IPS DF 6.9 (cell line): ENCODE results near the gene HSPB8.

Source experiments
- DNase-seq: peaks from one replicate; pipeline ENCODE4 v3.0.0-alpha.2; 2013; ENCODE audit warnings: low read depth, low spot score
- H3K27ac ChIP-seq: one replicate; pipeline ENCODE4 v1.5.1; 2013; ENCODE audit warnings: low read length, control low read depth
- H3K27me3 ChIP-seq: 2 replicates; pipeline ENCODE4 v1.6.1; 2013; ENCODE audit warnings: mild to moderate bottlenecking, low read length; ENCODE audit not compliant: control insufficient read depth, insufficient read depth
- H3K36me3 ChIP-seq: 2 replicates; pipeline ENCODE4 v1.6.1; 2013; ENCODE audit warnings: low read length; ENCODE audit not compliant: control insufficient read depth, insufficient read depth
- H3K4me1 ChIP-seq: 2 replicates; pipeline ENCODE4 v1.6.1; 2013; ENCODE audit warnings: low read length; ENCODE audit not compliant: control insufficient read depth, insufficient read depth
- H3K4me3 ChIP-seq: 2 replicates; pipeline ENCODE4 v1.5.1; 2013; ENCODE audit warnings: mild to moderate bottlenecking, low read length
- H3K9me3 ChIP-seq: 2 replicates; pipeline ENCODE4 v1.6.1; 2013; ENCODE audit warnings: low read length, inconsistent platforms; ENCODE audit not compliant: control insufficient read depth, insufficient read depth
- WGBS: extraction: QIAGEN DNeasy Blood & Tissue Kit; methylation state at CpG from one replicate; pipeline ENCODE4 v1.1.7; 2013; ENCODE audit warnings: mixed read lengths, missing lambda C conversion rate; ENCODE audit not compliant: insufficient read length, insufficient coverage; 5-methylcytosine and 5-hydroxymethylcytosine counted together

HSPB8 gene

GRCh38 chr12:119181944-119182343 lies 3.2 kb downstream of the HSPB8 start:
- H3K27ac ChIP-seq: no peak overlapping the region

GRCh38 chr12:119182701-119183493 lies 4.2 kb downstream of the HSPB8 start:
- WGBS: no CpG with 5 or more reads among the region's 5 CpGs
- DNase-seq: no peak
- no peaks in the 10 kb centered on the region for H3K36me3 ChIP-seq
- peaks cover 8% of the 10 kb centered on the region for H3K4me1 ChIP-seq
- H3K9me3 ChIP-seq: no peaks in the 10 kb centered on the region
- H3K27ac ChIP-seq: no peak overlapping the region
- H3K4me3 ChIP-seq: no peak overlapping the region
- no peaks in the 10 kb centered on the region for H3K27me3 ChIP-seq

More at GRCh38 chr12:119181944-119182343, 3.2 kb downstream of the HSPB8 start:
- Histone ChIP-seq H3K27me3 (no peaks in the 10 kb centered on the region), H3K4me3 (no peak overlapping the region), H3K4me1 (peaks cover 8% of the 10 kb centered on the region), H3K9me3 (no peaks in the 10 kb centered on the region), H3K36me3 (no peaks in the 10 kb centered on the region)
- no CpG with 5 or more reads among the region's 3 CpGs for WGBS
- no peak for DNase-seq

- no peak for DNase-seq
- no peaks in the 10 kb centered on the region for H3K27me3 ChIP-seq
- no peaks in the 10 kb centered on the region for H3K9me3 ChIP-seq
- no peak overlapping the region for H3K27ac ChIP-seq
- no peaks in the 10 kb centered on the region for H3K36me3 ChIP-seq
- WGBS: no CpG with 5 or more reads among the region's 9 CpGs
- no peak overlapping the region; the same call in 1 of the 2 replicates for H3K4me3 ChIP-seq
- H3K4me1 ChIP-seq: peaks cover 4% of the 10 kb centered on the region
Measured at GRCh38 chr12:119183942-119184695, 5.4 kb downstream of the HSPB8 start.

- Histone ChIP-seq H3K4me3 (no peak overlapping the region), H3K9me3 (no peaks in the 10 kb centered on the region), H3K36me3 (no peaks in the 10 kb centered on the region), H3K4me1 (no peaks in the 10 kb centered on the region), H3K27me3 (no peaks in the 10 kb centered on the region), H3K27ac (no peak overlapping the region)
- no CpG with 5 or more reads among the region's 16 CpGs for WGBS
- no peak for DNase-seq
Measured at GRCh38 chr12:119195256-119195655, 16.5 kb downstream of the HSPB8 start.

- Histone ChIP-seq H3K9me3 (no peaks in the 10 kb centered on the region), H3K4me3 (no peak overlapping the region), H3K4me1 (peaks cover 7% of the 10 kb centered on the region), H3K36me3 (no peaks in the 10 kb centered on the region), H3K27me3 (no peaks in the 10 kb centered on the region), H3K27ac (no peak overlapping the region)
- WGBS: no CpG with 5 or more reads among the region's 2 CpGs
- DNase-seq: no peak
Measured at GRCh38 chr12:119198440-119198839, 19.7 kb downstream of the HSPB8 start.

GRCh38 chr12:119200601-119201000 lies 21.9 kb downstream of the HSPB8 start:
- Histone ChIP-seq H3K27me3 (no peaks in the 10 kb centered on the region), H3K27ac (no peak overlapping the region), H3K36me3 (no peaks in the 10 kb centered on the region), H3K9me3 (no peaks in the 10 kb centered on the region), H3K4me1 (peaks cover 9% of the 10 kb centered on the region), H3K4me3 (no peak overlapping the region)
- no CpG with 5 or more reads among the region's 4 CpGs for WGBS
- DNase-seq: no peak

GRCh38 chr12:119201789-119202543 lies 23.2 kb downstream of the HSPB8 start:
- no peak overlapping the region for H3K4me3 ChIP-seq
- no peak for DNase-seq
- WGBS: no CpG with 5 or more reads among the region's 9 CpGs
- H3K27ac ChIP-seq: no peak overlapping the region
- no peaks in the 10 kb centered on the region for H3K27me3 ChIP-seq
- H3K36me3 ChIP-seq: no peaks in the 10 kb centered on the region
- no peaks in the 10 kb centered on the region for H3K9me3 ChIP-seq
- H3K4me1 ChIP-seq: peaks cover 9% of the 10 kb centered on the region

GRCh38 chr12:119202544-119202943 lies 23.8 kb downstream of the HSPB8 start:
- no peak for DNase-seq
- Histone ChIP-seq H3K4me1 (peaks cover 9% of the 10 kb centered on the region), H3K27me3 (no peaks in the 10 kb centered on the region), H3K36me3 (no peaks in the 10 kb centered on the region), H3K27ac (no peak overlapping the region), H3K4me3 (no peak overlapping the region), H3K9me3 (no peaks in the 10 kb centered on the region)
- no CpG with 5 or more reads among the region's 2 CpGs for WGBS

- Histone ChIP-seq H3K27ac (no peak overlapping the region), H3K4me3 (no peak overlapping the region), H3K36me3 (no peaks in the 10 kb centered on the region), H3K27me3 (no peaks in the 10 kb centered on the region), H3K9me3 (no peaks in the 10 kb centered on the region), H3K4me1 (peaks cover 9% of the 10 kb centered on the region)
- WGBS: no CpG with 5 or more reads among the region's 2 CpGs
- DNase-seq: no peak
Measured at GRCh38 chr12:119204131-119204530, 25.4 kb downstream of the HSPB8 start.

- H3K36me3 ChIP-seq: no peaks in the 10 kb centered on the region
- H3K4me1 ChIP-seq: peaks cover 9% of the 10 kb centered on the region
- no peaks in the 10 kb centered on the region for H3K9me3 ChIP-seq
- no peak for DNase-seq
- H3K27ac ChIP-seq: no peak overlapping the region
- WGBS: no CpG with 5 or more reads among the region's 7 CpGs
- H3K27me3 ChIP-seq: no peaks in the 10 kb centered on the region
- no peak overlapping the region for H3K4me3 ChIP-seq
Measured at GRCh38 chr12:119204671-119205285, 26.0 kb downstream of the HSPB8 start.
